Heart left ventricle (tissue), 16 donors: ENCODE measurements around the gene SEC14L2. TPM values are rescaled to one million over a fixed set of nuclear protein-coding genes. Genes with fewer than 3 reads are reported as not detected.

Source experiments
- ATAC-seq, 4 donors: fragments of 200-7000 bp; cut with Tn5 transposase; one replicate each; pipeline ENCODE4 v1.9.1; 2020 to 2022; ENCODE audit warnings: moderate library complexity in 4 of 4, mild to moderate bottlenecking in 3 of 4, moderate number of reproducible peaks in 1 of 4
- DNase-seq, 5 donors: peaks; one replicate each; pipeline ENCODE4 v3.0.0-alpha.2; 2020
- H3K27ac ChIP-seq, 12 donors: fragments of 200-600 bp; sonication (generic) in 4 of 12; one replicate each; pipeline versions ENCODE4 v1.5.0 to v1.8.0; 2016 to 2022; ENCODE audit warnings: mild to moderate bottlenecking in 2 of 12
- H3K27me3 ChIP-seq, 9 donors: fragments of 200-600 bp; sonication (generic) in 2 of 9; one replicate each; pipeline versions ENCODE4 v1.5.1 to v1.8.0; 2016 to 2022; ENCODE audit warnings: mild to moderate bottlenecking in 3 of 9
- H3K36me3 ChIP-seq, 9 donors: fragments of 200-600 bp; sonication (generic) in 2 of 9; one replicate each; pipeline versions ENCODE4 v1.5.0 to v1.8.0; 2018 to 2022; ENCODE audit warnings: mild to moderate bottlenecking in 2 of 9
- H3K4me1 ChIP-seq, 12 donors: fragments of 200-600 bp; sonication (generic) in 4 of 12; one replicate each; pipeline versions ENCODE4 v1.5.0 to v1.8.0; 2016 to 2022; ENCODE audit warnings: mild to moderate bottlenecking in 3 of 12
- H3K4me3 ChIP-seq, 12 donors: fragments of 200-600 bp; sonication (generic) in 4 of 12; one replicate each; pipeline versions ENCODE4 v1.5.0 to v1.8.0; 2017 to 2022; ENCODE audit warnings: mild to moderate bottlenecking in 9 of 12, moderate library complexity in 4 of 12
- H3K9me3 ChIP-seq, 12 donors: fragments of 200-600 bp; sonication (generic) in 4 of 12; one replicate each; pipeline versions ENCODE4 v1.5.0 to v1.8.0; 2016 to 2022; ENCODE audit warnings: mild to moderate bottlenecking in 1 of 12
- CTCF ChIP-seq, 12 donors: fragments of 200-600 bp; sonication (generic) in 4 of 12; IDR thresholded peaks; one replicate each; pipeline versions ENCODE4 v1.5.0 to v1.8.0; 2018 to 2022; ENCODE audit warnings: antibody characterized with exemption in 12 of 12, mild to moderate bottlenecking in 5 of 12
- POLR2A ChIP-seq, 2 donors: fragments of 450-650 bp; IDR thresholded peaks; one replicate each; pipeline ENCODE4 v1.6.1; 2017; ENCODE audit warnings: antibody characterized with exemption in 2 of 2, mild to moderate bottlenecking in 2 of 2, moderate library complexity in 2 of 2
- WGBS, 4 donors: extraction: QIAGEN DNeasy Blood & Tissue Kit in 2 of 4; methylation state at CpG; one replicate each; pipeline versions ENCODE4 v1.1.5 to v1.1.7; 2013 to 2018; 5-methylcytosine and 5-hydroxymethylcytosine counted together
- intact Hi-C, 10 donors: fragments of 100-400 bp; cut with DNase I; formaldehyde crosslinking; loops; one replicate each; pipeline versions ENCODE4 v1.11.1 to v1.14.2; 2022
- polyA plus RNA-seq, 2 donors: library from polyadenylated mRNA; stranded (reverse); fragments of 200-250 nt; gene quantifications; one replicate each; pipeline ENCODE4 v1.2.3, GENCODE V29; 2013
- total RNA-seq, 9 donors: library from RNA; depleted of rRNA in 2 of 9; stranded (reverse); fragments of >200 nt in 2 of 9; fragmentation: NEBNext Ultra II Directional in 3 of 9; extraction: Animal tissue kit (Norgen Biotek cat#: 25700) in 3 of 9; gene quantifications; one replicate each; pipeline versions ENCODE4 v1.1.0 to v1.2.4, GENCODE V29; 2016 to 2023
- donor health status: ischemic (EF 13 %, LVEDD 7.1; RV severe dilation, severe dysfunction).
- donor health status: healthy with polysubstance abuse.
- donor health status: DM: no; HTN: yes; CAD: no.
- donor health status: DM: no; HTN: no; CAD: no.
- donor health status: ischemic (EF 25% LVEDD 6.9; RV normal size, moderate dysfunction).
- donor health status: ischemic (EF 25% LVEDD 5.7; RV mildly dilated, moderate dysfunction).
- donor health status: healthy.
- donor health status: DM: yes; HTN: yes; CAD: no.
- donor health status: ischemic (EF 35%, LVEDD 5.7; RV mildly dilated, moderate dysfunction).
- donor health status: nonischemic (EF 11% LVEDD 7.7; RV severe dilation, severe dysfunction).
- donor health status: DM: yes; HTN: yes; CAD: no.
- donor health status: PGD.
- donor health status: ischemic (EF 29% LVEDD 5.4; RV normal size, mild dysfunction).
- donor health status: nonischemic (EF 23%, LVEDD 6.1; RV moderate dilation, normal function).

SEC14L2 gene
- total and polyA plus RNA-seq, 11 donors = 0.30 to 11.2 (median 1.6) TPM

- peak overlapping the region in 1 of 12 donors; percentile 58 for H3K27ac ChIP-seq
- peak; percentile 40 to 69 (median 56) for ATAC-seq
Observed at GRCh38 chr22:30375312-30375849, 21.4 kb upstream of the SEC14L2 start.

GRCh38 chr22:30380011-30380410 is 16.8 kb upstream of the SEC14L2 start:
- intact Hi-C loops = no loop called here

More at GRCh38 chr22:30375312-30375849, 21.4 kb upstream of the SEC14L2 start:
- H3K27me3 ChIP-seq = no peaks in the 10 kb centered on the region
- no peak overlapping the region for H3K4me3 ChIP-seq
- H3K9me3 ChIP-seq = no peaks in the 10 kb centered on the region
- peaks cover 0 to 12% (median 0%) of the 10 kb centered on the region in 9 donors for H3K36me3 ChIP-seq
- 73 to 85% (median 79%) methylated on average over 11 to 13 of the region's 13 CpGs for WGBS, 4 donors
- peak in 3 of 5 donors; percentile 41 to 67 (median 67) for DNase-seq
- peaks cover 0 to 9% (median 0%) of the 10 kb centered on the region in 12 donors for H3K4me1 ChIP-seq
- no peak for TF ChIP-seq POLR2A (IDR thresholded peaks at IDR 0.05)
- intact Hi-C loops = loop anchor here in 1 of 10 donors (5.0 kb wide), 1 partner anchor 98 kb away; no protein-coding TSS in a partner anchor

GRCh38 chr22:30381264-30381663 is 15.6 kb upstream of the SEC14L2 start:
- ATAC-seq = no peak

More at GRCh38 chr22:30380011-30380410, 16.8 kb upstream of the SEC14L2 start:
- no peak for DNase-seq
- Histone ChIP-seq H3K36me3 (peaks cover 0 to 41% (median 4%) of the 10 kb centered on the region in 9 donors), H3K4me3 (no peak overlapping the region), H3K4me1 (peaks cover 0 to 14% (median 0%) of the 10 kb centered on the region in 12 donors), H3K27me3 (no peaks in the 10 kb centered on the region), H3K9me3 (no peaks in the 10 kb centered on the region), H3K27ac (no peak overlapping the region)
- TF ChIP-seq POLR2A (IDR thresholded peaks at IDR 0.05) (no peak), CTCF (IDR thresholded peaks at IDR 0.05) (no peak)
- ATAC-seq = no peak
- 93 to 98% (median 97%) methylated on average over 13 to 20 of the region's 20 CpGs for WGBS, 4 donors

GRCh38 chr22:30382340-30382739 is 14.5 kb upstream of the SEC14L2 start:
- Histone ChIP-seq H3K9me3 (no peaks in the 10 kb centered on the region), H3K4me3 (no peak overlapping the region), H3K27ac (peak overlapping the region in 4 of 12 donors; percentile 0 to 64 (median 46)), H3K4me1 (peaks cover 0 to 21% (median 8%) of the 10 kb centered on the region in 12 donors), H3K36me3 (peaks cover 0 to 37% (median 4%) of the 10 kb centered on the region in 9 donors), H3K27me3 (no peaks in the 10 kb centered on the region)
- intact Hi-C loops = no loop called here
- DNase-seq (peak in 3 of 5 donors; percentile 46 to 80 (median 63)), ATAC-seq (peak; percentile 60 to 66 (median 62))
- TF ChIP-seq POLR2A (IDR thresholded peaks at IDR 0.05) = no peak
- TF ChIP-seq CTCF (IDR thresholded peaks at IDR 0.05) = no peak
- WGBS, 4 donors = 76 to 89% (median 83%) methylated on average over 5 of the region's 5 CpGs

More at GRCh38 chr22:30381264-30381663, 15.6 kb upstream of the SEC14L2 start:
- no peak overlapping the region for H3K4me3 ChIP-seq
- H3K4me1 ChIP-seq = peaks cover 0 to 15% (median 4%) of the 10 kb centered on the region in 12 donors
- intact Hi-C loops = no loop called here
- DNase-seq = no peak
- H3K27me3 ChIP-seq = no peaks in the 10 kb centered on the region
- peak overlapping the region in 1 of 12 donors; percentile 50 for H3K27ac ChIP-seq
- no peak for TF ChIP-seq CTCF (IDR thresholded peaks at IDR 0.05)
- TF ChIP-seq POLR2A (IDR thresholded peaks at IDR 0.05) = no peak
- 80 to 100% (median 84%) methylated on average over 6 to 12 of the region's 12 CpGs for WGBS, 4 donors
- peaks cover 0 to 41% (median 4%) of the 10 kb centered on the region in 9 donors for H3K36me3 ChIP-seq
- H3K9me3 ChIP-seq = no peaks in the 10 kb centered on the region
